HEK293 (cell line): ENCODE data around the gene MCTS1.

Source experiments
- CTCF ChIA-PET: fragments of 350-600 bp; formaldehyde crosslinking; extraction: SDS; loops from one replicate; lab custom pipeline; 2021; ENCODE audit warnings: antibody characterized with exemption; lab: Yijun Ruan, JAX
- POLR2A ChIA-PET: fragments of 300-600 bp; formaldehyde crosslinking; extraction: SDS; loops from one replicate; lab custom pipeline; 2020; ENCODE audit warnings: antibody characterized with exemption, inconsistent platforms; lab: Yijun Ruan, JAX
- H3K27ac ChIP-seq: fragments of 200-500 bp; sonication (Bioruptor generic); 2 replicates; pipeline ENCODE4 v1.5.1; 2014; ENCODE audit warnings: low read depth, low read length, control low read depth, inconsistent platforms; ENCODE audit errors: extremely low read depth
- H3K36me3 ChIP-seq, 2 experiments: fragments of 200-500 bp in 1 of 2; sonication (Bioruptor generic) in 1 of 2; 1 replicate in 1 of 2; 2 replicates in 1 of 2; pipeline ENCODE4 v1.5.1; 2014 to 2017; ENCODE audit warnings: inconsistent platforms in 2 of 2, low read length in 2 of 2; ENCODE audit not compliant: control insufficient read depth in 2 of 2, insufficient read depth in 1 of 2
- H3K4me1 ChIP-seq: fragments of 200-500 bp; sonication (Bioruptor generic); 2 replicates; pipeline ENCODE4 v1.5.1; 2014; ENCODE audit warnings: mild to moderate bottlenecking, low read length, inconsistent platforms; ENCODE audit not compliant: control insufficient read depth, insufficient read depth
- H3K4me3 ChIP-seq: 2 replicates; pipeline ENCODE4 v1.5.1; 2011; ENCODE audit warnings: low read depth, mild to moderate bottlenecking, control low read depth, low read length, moderate library complexity
- H3K9me3 ChIP-seq: fragments of 200-500 bp; sonication (Bioruptor generic); 2 replicates; pipeline ENCODE4 v1.5.1; 2014; ENCODE audit warnings: low read depth, low read length, inconsistent platforms; ENCODE audit not compliant: control insufficient read depth, insufficient read depth
- GLIS1 ChIP-seq: fragments of 450-650 bp; formaldehyde crosslinking; IDR thresholded peaks from 2 replicates; pipeline ENCODE4 v1.5.1; 2016; ENCODE audit warnings: missing biosample characterization, missing genetic modification characterization
- RBAK ChIP-seq: fragments of 450-650 bp; formaldehyde crosslinking; IDR thresholded peaks from 2 replicates; pipeline ENCODE4 v1.5.1; 2016; ENCODE audit warnings: missing biosample characterization, missing genetic modification characterization
- TRIM28 ChIP-seq: IDR thresholded peaks from 2 replicates; pipeline ENCODE4 v1.6.1; 2011; ENCODE audit warnings: low read length, control low read depth, borderline replicate concordance
- WT1 ChIP-seq: fragments of 450-650 bp; formaldehyde crosslinking; IDR thresholded peaks from 2 replicates; pipeline ENCODE4 v1.5.1; 2016; ENCODE audit warnings: missing biosample characterization, missing genetic modification characterization
- ZBTB8A ChIP-seq: fragments of 450-650 bp; formaldehyde crosslinking; IDR thresholded peaks from 2 replicates; pipeline ENCODE4 v1.5.1; 2016; ENCODE audit warnings: missing biosample characterization, missing genetic modification characterization
- ZNF16 ChIP-seq: fragments of 450-650 bp; formaldehyde crosslinking; IDR thresholded peaks from 2 replicates; pipeline ENCODE4 v1.5.1; 2016; ENCODE audit warnings: low read depth, missing biosample characterization, missing genetic modification characterization
- ZNF335 ChIP-seq: fragments of 450-650 bp; formaldehyde crosslinking; conservative IDR thresholded peaks from 2 replicates; pipeline ENCODE4 v1.5.1; 2016; ENCODE audit warnings: missing biosample characterization, missing genetic modification characterization
- ZNF391 ChIP-seq: fragments of 450-650 bp; formaldehyde crosslinking; IDR thresholded peaks from 2 replicates; pipeline ENCODE4 v1.5.1; 2016; ENCODE audit warnings: low read depth, missing biosample characterization, missing genetic modification characterization, borderline replicate concordance
- ZNF423 ChIP-seq: fragments of 450-650 bp; formaldehyde crosslinking; IDR thresholded peaks from 2 replicates; pipeline ENCODE4 v1.5.1; 2016; ENCODE audit warnings: missing biosample characterization, missing genetic modification characterization
- ZNF48 ChIP-seq: fragments of 450-650 bp; formaldehyde crosslinking; IDR thresholded peaks from 2 replicates; pipeline ENCODE4 v1.5.1; 2016; ENCODE audit warnings: missing biosample characterization, missing genetic modification characterization
- ZNF521 ChIP-seq: fragments of 450-650 bp; formaldehyde crosslinking; IDR thresholded peaks from 2 replicates; pipeline ENCODE4 v1.5.1; 2017; ENCODE audit warnings: missing biosample characterization, mild to moderate bottlenecking, missing genetic modification characterization
- ZNF585B ChIP-seq: fragments of 450-650 bp; formaldehyde crosslinking; IDR thresholded peaks from 2 replicates; pipeline ENCODE4 v1.5.1; 2016; ENCODE audit warnings: missing biosample characterization, missing genetic modification characterization
- ZNF623 ChIP-seq: fragments of 450-650 bp; formaldehyde crosslinking; IDR thresholded peaks from 2 replicates; pipeline ENCODE4 v1.5.1; 2016; ENCODE audit warnings: missing biosample characterization, missing genetic modification characterization
- ZNF664 ChIP-seq: fragments of 450-650 bp; formaldehyde crosslinking; IDR thresholded peaks from 2 replicates; pipeline ENCODE4 v1.5.1; 2016; ENCODE audit warnings: missing biosample characterization, missing genetic modification characterization
- ZNF768 ChIP-seq: fragments of 450-650 bp; formaldehyde crosslinking; IDR thresholded peaks from 2 replicates; pipeline ENCODE4 v1.5.1; 2018; ENCODE audit warnings: missing biosample characterization, mild to moderate bottlenecking, missing genetic modification characterization
- TF ChIP-seq, protein P1 (sequence below): fragments of 450-650 bp; formaldehyde crosslinking; IDR thresholded peaks from 2 replicates; pipeline ENCODE4 v1.5.1; 2016; ENCODE audit warnings: missing biosample characterization, missing genetic modification characterization
- TF ChIP-seq, protein P2 (sequence below): IDR thresholded peaks from 2 replicates; pipeline ENCODE4 v1.6.1; 2011; ENCODE audit warnings: mild to moderate bottlenecking, low read depth, low read length, borderline replicate concordance
- TF ChIP-seq, protein P3 (sequence below): fragments of 450-650 bp; formaldehyde crosslinking; IDR thresholded peaks from 2 replicates; pipeline ENCODE4 v1.5.1; 2016; ENCODE audit warnings: missing biosample characterization, missing genetic modification characterization
- TF ChIP-seq, protein P4 (sequence below): fragments of 450-650 bp; formaldehyde crosslinking; conservative IDR thresholded peaks from 2 replicates; pipeline ENCODE4 v1.5.1; 2016; ENCODE audit warnings: low read depth, missing biosample characterization, missing genetic modification characterization

The MCTS1 gene

DNA sequence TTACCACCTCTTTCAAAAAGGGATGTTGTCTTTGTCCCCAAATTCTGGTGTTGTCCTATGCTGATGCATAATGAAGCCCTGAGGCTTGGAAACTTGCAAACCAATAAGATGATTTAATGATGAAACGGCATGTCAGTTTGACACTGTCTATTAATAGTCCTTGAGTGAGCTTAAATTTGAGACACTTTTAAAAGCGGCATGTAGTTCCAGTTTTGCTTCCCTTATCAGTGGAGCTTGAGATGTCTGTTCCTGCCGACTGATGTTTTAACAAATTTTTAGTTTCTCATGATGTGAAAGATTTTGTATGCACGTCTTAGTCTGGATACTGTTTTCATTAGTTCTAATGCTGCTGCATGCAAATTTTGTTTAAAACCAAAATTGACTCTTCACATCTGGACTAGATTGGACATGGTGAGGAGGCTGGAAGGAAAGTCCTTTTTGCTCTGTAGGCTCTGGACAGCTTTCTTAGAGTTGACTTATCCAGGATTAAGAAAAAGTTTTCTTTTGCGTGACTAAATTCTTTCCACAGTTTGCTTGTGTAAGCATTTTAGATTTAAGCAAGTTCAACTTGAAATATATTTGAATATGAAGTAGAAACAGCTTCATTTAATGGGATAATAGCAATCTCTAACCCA lies 14.2 kb downstream of the MCTS1 start (continued):
- TF ChIP-seq, protein P1, sequence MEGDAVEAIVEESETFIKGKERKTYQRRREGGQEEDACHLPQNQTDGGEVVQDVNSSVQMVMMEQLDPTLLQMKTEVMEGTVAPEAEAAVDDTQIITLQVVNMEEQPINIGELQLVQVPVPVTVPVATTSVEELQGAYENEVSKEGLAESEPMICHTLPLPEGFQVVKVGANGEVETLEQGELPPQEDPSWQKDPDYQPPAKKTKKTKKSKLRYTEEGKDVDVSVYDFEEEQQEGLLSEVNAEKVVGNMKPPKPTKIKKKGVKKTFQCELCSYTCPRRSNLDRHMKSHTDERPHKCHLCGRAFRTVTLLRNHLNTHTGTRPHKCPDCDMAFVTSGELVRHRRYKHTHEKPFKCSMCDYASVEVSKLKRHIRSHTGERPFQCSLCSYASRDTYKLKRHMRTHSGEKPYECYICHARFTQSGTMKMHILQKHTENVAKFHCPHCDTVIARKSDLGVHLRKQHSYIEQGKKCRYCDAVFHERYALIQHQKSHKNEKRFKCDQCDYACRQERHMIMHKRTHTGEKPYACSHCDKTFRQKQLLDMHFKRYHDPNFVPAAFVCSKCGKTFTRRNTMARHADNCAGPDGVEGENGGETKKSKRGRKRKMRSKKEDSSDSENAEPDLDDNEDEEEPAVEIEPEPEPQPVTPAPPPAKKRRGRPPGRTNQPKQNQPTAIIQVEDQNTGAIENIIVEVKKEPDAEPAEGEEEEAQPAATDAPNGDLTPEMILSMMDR (tag by site-specific recombination), result no peak
- TF ChIP-seq ZNF585B (tag by site-specific recombination) (no peak), RBAK (no peak)

DNA sequence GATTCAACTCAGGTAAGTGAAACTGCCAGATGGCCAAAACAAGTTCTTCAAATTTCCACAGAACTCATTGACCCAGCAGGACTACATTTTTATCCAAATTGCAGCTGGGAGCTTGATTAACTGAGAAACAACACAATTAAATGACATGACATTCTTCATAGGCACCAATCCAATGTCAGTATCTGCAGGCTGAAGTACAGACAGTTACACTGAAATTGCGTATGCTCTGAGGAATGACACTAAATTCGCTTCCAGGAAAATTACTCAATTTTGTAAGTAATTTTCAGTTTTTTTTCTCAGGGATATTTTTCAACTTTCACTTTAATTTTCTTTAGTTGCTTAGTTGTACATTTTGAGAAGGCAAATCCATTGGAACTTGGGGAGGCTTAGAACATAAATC lies 21.5 kb downstream of the MCTS1 start:
- TF ChIP-seq, protein P2, sequence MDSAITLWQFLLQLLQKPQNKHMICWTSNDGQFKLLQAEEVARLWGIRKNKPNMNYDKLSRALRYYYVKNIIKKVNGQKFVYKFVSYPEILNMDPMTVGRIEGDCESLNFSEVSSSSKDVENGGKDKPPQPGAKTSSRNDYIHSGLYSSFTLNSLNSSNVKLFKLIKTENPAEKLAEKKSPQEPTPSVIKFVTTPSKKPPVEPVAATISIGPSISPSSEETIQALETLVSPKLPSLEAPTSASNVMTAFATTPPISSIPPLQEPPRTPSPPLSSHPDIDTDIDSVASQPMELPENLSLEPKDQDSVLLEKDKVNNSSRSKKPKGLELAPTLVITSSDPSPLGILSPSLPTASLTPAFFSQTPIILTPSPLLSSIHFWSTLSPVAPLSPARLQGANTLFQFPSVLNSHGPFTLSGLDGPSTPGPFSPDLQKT, result no peak
- no peak for TF ChIP-seq ZNF48 (tag by site-specific recombination)
- TF ChIP-seq ZNF623, result no peak
- no peak for TF ChIP-seq ZNF768
- no peak for TF ChIP-seq ZBTB8A (tag by site-specific recombination)
- no peak for TF ChIP-seq WT1 (tag by site-specific recombination)
- no peak for TF ChIP-seq ZNF335
- TF ChIP-seq, protein P3, sequence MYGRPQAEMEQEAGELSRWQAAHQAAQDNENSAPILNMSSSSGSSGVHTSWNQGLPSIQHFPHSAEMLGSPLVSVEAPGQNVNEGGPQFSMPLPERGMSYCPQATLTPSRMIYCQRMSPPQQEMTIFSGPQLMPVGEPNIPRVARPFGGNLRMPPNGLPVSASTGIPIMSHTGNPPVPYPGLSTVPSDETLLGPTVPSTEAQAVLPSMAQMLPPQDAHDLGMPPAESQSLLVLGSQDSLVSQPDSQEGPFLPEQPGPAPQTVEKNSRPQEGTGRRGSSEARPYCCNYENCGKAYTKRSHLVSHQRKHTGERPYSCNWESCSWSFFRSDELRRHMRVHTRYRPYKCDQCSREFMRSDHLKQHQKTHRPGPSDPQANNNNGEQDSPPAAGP (tag by site-specific recombination), result no peak
- no peak for TF ChIP-seq ZNF16
- Histone ChIP-seq H3K27ac (no peak overlapping the region), H3K4me1 (no peaks in the 10 kb centered on the region; the same call in 1 of the 2 replicates), H3K4me3 (no peak overlapping the region), H3K36me3 (no peaks in the 10 kb centered on the region; a peak in 1 of 3 replicates), H3K9me3 (no peaks in the 10 kb centered on the region)
- ChIA-PET CTCF (interaction anchor here (0.6 to 0.7 kb wide), 2 partner anchors 316 to 378 kb away, joined by 3 read pairs; no protein-coding TSS in a partner anchor), POLR2A (no interaction called here)

DNA sequence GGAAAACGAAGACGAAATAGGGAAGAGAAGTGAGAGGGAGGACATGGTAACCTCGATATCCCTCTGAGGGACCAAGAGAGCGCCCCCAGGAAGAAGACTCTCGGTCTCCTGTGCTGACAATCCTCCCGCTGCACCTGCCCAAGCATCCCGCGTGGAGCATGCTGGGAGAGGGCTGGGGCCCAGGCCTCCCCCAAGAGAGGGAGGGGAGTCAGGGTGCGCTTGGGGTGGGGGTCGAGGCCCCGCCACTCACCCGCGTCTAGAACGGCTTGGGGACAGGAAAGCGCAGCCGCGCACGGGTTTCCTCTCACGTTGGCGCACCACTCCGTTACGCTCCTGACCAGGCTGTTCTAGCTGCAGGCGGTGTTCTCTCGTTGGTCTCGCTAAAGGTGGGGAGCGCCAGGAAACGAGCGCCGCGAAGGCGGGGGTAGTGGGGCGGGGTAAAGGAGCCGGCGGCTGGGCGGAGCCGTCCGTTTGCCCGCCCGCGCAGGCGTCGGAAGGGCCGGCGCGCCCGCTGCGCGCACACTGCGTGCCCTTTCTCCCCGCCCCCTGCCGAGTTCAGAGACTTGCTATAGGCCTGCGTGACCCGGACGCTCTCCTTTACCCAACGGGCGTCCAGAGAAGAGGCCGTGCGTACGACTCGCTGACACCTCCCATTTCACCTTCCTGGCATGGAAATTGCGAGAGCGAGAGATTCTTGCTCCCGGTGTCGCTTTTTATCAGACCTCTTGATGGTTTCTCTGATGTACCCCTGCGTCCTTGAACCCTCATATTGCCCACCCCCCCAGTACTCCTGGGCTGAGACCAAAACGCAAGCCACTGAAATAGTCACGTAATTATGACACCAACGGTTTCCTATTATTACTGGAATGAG lies 26.0 kb downstream of the MCTS1 start, which contains the start of gene C1GALT1C1:
C1GALT1C1 (minus strand) TSS at position 388 of the 871 bp plus-strand sequence. CDS start 2,888 bp downstream, outside the sequence.
- POLR2A ChIA-PET, result interaction anchor here (0.6 to 1.0 kb wide), 4 partner anchors 13 to 69 kb away, joined by 3 to 8 read pairs (median 4); partner anchors contain the start of genes CUL4B and MCTS1
- H3K27ac ChIP-seq, result peak within 1 kb of the TSS; percentile 72
- TF ChIP-seq, protein P4, sequence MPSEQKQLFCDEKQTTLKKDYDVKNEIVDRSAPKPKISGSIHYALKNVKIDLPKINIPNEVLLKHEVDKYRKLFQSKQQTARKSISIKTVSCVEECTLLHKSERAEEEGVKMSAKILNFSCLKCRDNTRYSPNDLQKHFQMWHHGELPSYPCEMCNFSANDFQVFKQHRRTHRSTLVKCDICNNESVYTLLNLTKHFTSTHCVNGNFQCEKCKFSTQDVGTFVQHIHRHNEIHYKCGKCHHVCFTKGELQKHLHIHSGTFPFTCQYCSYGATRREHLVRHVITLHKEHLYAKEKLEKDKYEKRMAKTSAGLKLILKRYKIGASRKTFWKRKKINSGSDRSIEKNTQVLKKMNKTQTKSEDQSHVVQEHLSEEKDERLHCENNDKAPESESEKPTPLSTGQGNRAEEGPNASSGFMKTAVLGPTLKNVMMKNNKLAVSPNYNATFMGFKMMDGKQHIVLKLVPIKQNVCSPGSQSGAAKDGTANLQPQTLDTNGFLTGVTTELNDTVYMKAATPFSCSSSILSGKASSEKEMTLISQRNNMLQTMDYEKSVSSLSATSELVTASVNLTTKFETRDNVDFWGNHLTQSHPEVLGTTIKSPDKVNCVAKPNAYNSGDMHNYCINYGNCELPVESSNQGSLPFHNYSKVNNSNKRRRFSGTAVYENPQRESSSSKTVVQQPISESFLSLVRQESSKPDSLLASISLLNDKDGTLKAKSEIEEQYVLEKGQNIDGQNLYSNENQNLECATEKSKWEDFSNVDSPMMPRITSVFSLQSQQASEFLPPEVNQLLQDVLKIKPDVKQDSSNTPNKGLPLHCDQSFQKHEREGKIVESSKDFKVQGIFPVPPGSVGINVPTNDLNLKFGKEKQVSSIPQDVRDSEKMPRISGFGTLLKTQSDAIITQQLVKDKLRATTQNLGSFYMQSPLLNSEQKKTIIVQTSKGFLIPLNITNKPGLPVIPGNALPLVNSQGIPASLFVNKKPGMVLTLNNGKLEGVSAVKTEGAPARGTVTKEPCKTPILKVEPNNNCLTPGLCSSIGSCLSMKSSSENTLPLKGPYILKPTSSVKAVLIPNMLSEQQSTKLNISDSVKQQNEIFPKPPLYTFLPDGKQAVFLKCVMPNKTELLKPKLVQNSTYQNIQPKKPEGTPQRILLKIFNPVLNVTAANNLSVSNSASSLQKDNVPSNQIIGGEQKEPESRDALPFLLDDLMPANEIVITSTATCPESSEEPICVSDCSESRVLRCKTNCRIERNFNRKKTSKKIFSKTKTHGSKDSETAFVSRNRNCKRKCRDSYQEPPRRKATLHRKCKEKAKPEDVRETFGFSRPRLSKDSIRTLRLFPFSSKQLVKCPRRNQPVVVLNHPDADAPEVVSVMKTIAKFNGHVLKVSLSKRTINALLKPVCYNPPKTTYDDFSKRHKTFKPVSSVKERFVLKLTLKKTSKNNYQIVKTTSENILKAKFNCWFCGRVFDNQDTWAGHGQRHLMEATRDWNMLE (tag by site-specific recombination), result 0 out of 2 replicates have a peak, but pooled peaks have one; percentile 21
- TF ChIP-seq TRIM28 (no peak), ZNF664 (tag by site-specific recombination) (no peak), ZNF423 (tag by site-specific recombination) (peak; percentile 42; the same call in 1 of the 2 replicates), ZNF391 (tag by site-specific recombination) (0 out of 2 replicates have a peak, but pooled peaks have one; percentile 45), GLIS1 (peak; percentile 43; the same call in 1 of the 2 replicates), ZNF521 (no peak)
- TF ChIP-seq, protein P1 (tag by site-specific recombination), result peak; percentile 68

More for the DNA sequence above, 26.0 kb downstream of the MCTS1 start, which contains the start of gene C1GALT1C1:
- no peaks in the 10 kb centered on the region; a peak in 1 of 3 replicates for H3K36me3 ChIP-seq
- no peaks in the 10 kb centered on the region; the same call in 1 of the 2 replicates for H3K4me1 ChIP-seq
- CTCF ChIA-PET, result no interaction called here
- H3K4me3 ChIP-seq, result peak within 1 kb of the TSS; percentile 59
- H3K9me3 ChIP-seq, result no peaks in the 10 kb centered on the region
